CD4-positive, alpha-beta T cell treated with Interleukin-17A for 4 hours (primary cell): Measurements from ENCODE around the gene FKTN.
"Not testable (repeated sequence)": the region's sequence is repeated elsewhere in the genome, so short reads cannot be mapped to it uniquely, and the experiment has no call there.

Experiments used
- DNase-seq: peaks from one replicate; pipeline ENCODE4 v3.0.0-alpha.2; 2020; ENCODE audit warnings: mixed read lengths

The FKTN gene

DNA sequence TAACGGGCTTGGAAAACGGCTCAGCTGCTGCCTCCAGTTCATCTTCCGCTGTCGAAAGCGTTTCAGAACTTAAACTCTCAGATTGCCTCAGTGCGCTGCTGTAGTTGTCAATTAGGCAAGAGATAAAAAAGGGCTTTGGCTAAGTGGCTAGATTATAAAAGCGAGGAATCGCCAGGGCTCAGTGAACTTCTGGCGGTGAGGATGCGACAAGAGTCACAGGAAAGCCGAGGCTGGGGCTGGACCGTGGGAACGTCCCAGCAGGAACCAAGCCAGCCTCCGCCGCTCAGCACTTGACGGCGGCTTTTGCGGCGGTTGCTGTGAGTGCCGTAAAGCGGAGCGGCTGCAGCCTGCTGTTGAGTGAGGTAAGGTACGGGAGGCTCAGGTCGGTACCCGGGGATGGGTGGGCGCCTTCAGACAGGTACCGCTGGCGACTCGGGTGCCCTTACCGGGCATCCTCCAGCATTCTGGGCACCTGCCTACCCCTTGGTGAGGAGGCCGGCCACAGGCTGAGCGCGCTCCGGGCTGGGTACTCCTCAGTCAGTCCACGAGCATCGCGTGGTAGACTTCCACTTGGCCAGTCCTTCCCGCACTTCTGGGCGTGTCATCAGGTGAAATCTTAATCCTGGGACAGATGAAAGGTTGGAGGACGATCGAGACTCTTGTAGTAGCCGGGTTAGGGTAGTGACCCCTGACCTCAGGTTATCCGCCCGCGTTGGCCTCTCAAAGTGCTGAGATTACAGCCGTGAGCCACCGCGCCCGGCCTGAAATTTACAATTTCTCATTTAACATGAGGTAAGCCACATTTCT, at the start of gene FKTN:
Gene FKTN (plus strand): TSS at position 328 of the 807 bp plus-strand sequence. CDS start 16,902 bp downstream, outside the sequence.
- DNase-seq: peak; percentile 79

- DNase-seq: no peak
Measured at GRCh38 chr9:105508530-105508929, 49.4 kb upstream of the FKTN start.

DNA sequence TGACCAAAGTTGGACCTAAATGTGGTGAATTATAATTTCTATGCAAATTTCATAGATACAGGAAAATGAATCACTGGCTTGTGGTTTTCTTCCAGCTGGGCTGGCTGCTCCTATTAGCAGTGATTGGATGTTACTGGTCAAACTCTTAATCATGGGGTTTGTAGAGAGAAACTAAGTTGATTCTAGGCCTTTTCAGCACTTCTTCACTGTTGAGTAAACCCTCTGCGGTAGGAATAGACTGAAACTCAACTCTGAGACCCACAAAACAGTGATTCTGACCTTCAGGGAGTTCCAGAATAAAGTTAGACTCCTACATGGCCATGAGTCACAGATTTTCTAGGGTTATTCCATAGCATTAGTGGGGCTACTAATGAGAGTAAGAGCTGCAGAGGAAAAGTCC, 47.9 kb upstream of the FKTN start:
- DNase-seq: no peak

GRCh38 chr9:105511446-105511845, 46.5 kb upstream of the FKTN start:
- DNase-seq: no peak

- no peak for DNase-seq
Measured at GRCh38 chr9:105515811-105516413, 42.0 kb upstream of the FKTN start.

DNA sequence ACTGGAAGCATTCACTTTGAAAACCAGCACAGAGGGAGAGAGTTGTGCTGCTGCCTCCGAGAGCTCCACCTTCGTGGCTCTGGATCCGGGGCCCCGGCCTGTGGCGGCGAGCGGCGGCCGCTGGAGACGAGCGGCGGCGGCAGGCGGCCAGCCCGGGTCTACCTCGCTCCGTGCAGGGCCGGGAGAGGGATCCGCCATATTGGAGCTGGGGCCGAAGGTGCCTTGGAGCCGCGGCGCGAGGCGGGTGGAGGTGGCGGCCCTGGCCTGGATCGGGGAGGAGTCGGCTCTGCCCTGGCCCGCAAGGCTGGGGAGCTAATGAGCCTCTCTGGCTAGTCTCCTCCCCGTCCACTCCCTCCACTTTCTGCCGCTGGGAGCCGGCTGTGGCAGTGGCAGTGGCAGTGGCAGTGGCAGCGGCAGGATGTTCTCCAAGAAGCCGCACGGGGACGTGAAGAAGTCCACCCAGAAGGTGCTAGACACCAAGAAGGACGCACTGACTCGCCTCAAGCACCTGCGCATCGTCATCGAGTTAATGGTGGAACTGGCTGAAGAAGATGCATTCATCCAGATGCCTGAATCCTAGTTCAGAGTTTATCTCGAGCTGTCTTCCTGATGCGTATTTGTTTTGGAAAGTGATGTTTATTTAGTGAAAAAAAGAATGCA, 38.1 kb upstream of the FKTN start:
- peak; percentile 33 for DNase-seq

DNA sequence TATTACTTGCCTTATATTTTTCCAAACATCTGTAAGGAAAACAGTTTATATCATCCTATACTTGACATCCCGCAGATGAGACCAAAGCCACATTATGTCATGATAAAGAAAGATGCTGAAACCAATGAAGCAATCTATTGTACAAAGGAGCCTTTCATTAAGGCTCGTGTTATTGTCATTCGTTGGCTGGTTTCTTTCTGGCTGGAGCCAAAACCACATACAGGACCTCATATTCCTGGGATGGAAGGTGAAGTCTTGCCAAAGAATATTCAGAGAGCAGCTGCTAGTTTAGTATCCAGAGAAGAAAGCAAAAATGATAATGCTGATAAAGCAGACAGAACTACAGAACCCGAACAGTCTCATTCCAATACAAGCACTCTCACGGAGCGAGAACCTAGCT, 36.9 kb upstream of the FKTN start:
- not testable (repeated sequence) for DNase-seq

DNA sequence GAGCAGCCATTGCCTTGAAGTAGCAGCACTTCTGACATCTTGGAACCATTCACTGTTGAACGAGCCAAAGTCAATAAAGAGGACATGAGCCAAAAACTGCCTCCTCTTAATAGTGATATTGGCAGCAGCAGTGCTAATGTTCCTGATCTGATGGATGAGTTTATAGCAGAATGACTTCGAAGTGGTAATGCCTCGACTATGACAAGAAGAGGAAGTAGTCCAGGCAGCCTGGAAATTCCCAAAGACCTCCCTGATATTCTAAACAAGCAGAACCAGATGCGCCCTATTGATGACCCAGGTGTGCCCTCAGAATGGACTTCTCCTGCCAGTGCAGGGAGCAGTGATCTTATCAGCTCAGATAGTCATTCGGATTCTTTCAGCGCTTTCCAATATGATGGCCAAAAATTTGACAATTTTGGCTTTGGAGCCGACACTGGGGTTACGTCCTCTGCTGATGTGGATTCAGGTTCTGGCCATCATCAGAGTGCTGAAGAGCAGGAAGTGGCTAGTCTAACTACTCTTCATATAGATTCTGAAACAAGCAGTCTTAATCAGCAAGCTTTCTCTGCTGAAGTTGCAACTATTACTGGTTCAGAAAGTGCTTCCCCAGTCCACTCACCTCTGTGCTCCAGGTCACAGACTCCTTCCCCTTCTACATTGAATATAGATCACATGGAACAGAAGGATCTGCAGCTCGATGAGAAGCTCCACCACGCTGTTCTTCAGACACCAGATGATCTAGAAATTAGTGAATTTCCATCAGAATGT, 35.1 kb upstream of the FKTN start:
- DNase-seq: not testable (repeated sequence)

DNA sequence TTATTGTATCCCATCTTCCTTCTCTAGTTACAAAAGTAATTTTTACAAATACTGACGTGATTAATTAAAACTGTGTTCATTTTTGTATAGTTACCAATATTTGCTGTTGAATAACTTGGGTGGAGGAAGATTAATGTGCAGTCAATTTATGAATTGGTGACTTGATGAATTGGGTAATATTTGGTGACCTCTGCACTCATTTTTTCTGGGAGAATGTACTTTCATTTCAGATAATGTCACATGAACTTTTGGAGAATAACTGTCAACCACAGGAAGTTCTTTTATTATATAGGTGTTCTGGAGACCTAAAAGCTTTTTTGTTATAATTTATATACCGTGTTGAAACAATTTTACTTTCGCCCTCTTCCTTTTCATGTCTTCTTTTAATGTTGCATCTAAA, 26.4 kb upstream of the FKTN start:
- DNase-seq: no peak

DNA sequence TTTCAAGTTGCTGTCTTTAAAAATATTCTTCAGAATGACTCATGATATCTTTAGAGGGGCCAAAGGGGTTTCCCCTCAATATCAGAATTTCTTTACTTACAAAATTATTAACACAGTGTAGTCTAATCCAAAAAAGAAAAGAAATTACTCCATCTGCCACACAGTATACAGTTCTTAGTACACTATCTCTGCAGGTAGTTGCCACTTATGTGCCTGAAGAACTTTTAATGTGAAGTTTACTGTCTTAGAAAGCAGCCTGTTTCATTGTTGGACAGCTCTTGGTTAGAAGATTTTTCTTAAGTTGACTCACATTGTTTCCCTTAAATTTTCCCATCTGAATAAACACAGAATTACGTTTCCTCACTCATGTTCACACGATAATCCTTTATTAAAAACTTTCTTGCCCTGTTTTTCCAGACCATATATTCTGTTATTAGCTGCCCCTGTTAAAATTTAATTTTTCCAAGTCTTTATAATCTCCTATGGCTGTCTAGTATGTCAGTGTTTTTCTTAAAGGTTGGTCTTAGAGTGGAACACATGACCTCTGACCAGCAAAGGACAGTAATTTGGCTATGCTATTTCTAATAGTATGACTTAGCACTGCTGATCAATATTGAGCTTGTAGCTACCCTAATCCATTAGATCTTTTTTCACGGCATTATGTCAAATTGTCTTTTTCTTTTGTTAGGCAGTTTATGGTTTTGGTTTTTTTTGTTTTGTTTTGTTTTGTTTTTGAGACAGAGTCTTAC, 21.8 kb upstream of the FKTN start:
- no peak for DNase-seq

DNA sequence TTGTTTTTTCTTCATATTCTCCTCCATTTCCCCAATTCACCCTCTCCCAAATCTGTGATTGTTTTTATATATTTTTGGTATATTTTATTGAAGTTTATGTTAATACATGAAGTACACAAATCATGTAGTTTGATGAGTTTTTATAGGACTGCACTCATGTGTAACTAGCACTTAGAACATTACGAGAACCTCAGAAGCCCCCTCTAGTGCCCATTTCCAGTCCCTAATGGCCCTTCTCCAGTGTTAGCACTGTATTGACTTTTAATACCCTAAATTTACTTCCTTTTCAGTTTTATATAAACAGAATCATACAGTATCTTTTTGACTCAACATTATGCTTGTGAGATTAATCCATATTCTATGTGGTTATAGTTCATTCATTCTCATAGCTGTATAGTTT, 18.5 kb upstream of the FKTN start:
- no peak for DNase-seq

- DNase-seq: no peak
Measured at GRCh38 chr9:105541838-105542237, 16.1 kb upstream of the FKTN start.

- no peak for DNase-seq
Measured at GRCh38 chr9:105554042-105554441, 3.9 kb upstream of the FKTN start.

- DNase-seq: no peak
Measured at GRCh38 chr9:105572455-105572854, 14.5 kb downstream of the FKTN start.

GRCh38 chr9:105579952-105580351, 22.0 kb downstream of the FKTN start:
- DNase-seq: not testable (repeated sequence)

- not testable (repeated sequence) for DNase-seq
Measured at GRCh38 chr9:105581550-105581949, 23.6 kb downstream of the FKTN start.

DNA sequence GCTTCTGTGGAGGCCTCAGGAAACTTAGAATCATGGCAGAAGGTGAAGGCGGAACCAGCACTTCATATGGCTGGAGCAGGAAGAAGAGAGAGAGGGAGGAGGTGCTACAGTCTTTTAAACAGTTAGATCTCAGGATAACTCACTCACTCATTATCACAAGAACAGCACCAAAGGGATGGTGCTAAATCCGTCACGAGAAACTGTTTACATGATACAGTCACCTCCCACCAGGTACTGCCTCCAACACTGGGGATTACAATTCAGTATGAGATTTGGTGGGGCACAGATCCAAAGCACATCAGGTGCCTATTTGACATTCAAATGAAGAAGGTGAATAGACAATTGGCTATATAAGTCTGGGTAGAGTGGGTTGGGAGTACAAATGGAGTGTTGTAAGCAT, 35.2 kb downstream of the FKTN start:
- DNase-seq: no peak

DNA sequence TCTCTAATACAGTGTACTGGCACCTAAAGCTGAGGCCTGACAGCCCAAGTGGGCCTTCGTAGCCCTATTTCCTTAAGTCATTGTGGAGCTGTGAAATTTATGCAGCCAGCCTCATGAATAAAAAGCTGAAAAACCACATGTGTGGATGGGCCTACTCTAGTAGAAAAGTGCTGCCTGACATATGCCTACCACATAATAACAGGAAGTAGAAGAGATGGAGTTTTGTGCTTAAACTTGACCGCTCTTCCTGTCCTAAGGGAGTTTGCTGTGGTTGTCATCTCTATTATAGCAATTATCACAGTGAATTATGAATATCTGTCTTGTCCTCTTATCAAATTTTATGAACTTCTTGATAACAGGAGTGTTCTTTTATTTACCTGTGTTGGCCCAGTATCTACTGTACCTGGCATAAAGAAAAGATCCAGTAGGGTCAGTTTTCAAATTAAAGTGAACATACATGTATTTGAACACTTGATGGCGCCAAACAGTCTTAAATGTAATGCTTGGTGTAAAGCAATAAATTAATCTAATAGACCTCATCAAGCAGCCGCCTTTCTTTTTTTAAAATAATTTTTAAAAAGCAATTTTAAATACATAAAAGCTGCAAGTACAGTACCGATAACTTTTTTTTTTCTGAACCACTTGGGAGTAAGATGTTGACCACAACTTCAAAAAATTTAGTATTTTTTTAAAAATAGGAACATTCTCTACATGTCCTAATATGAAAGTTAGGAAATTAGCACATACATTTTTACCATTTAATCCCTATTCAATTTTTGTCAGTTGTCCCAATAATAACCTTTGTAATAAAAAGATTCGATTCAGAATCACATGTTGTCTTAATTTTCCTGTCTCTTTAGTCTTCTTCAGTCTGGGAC, 51.0 kb downstream of the FKTN start:
- peak; percentile 2 for DNase-seq

GRCh38 chr9:105621001-105621400, 63.1 kb downstream of the FKTN start:
- DNase-seq: no peak

- no peak for DNase-seq
Measured at GRCh38 chr9:105625088-105625487, 67.2 kb downstream of the FKTN start.

- DNase-seq: no peak
Measured at GRCh38 chr9:105632807-105633206, 74.9 kb downstream of the FKTN start.
